H9 (cell line): ENCODE results near the gene PFDN1. TPM values are rescaled to one million over a fixed set of nuclear protein-coding genes. Genes with fewer than 3 reads are reported as not detected.

Experiments
- DNase-seq: peaks from one replicate; pipeline ENCODE4 v3.0.0-alpha.2; 2017
- H2AFZ ChIP-seq: one replicate; pipeline ENCODE4 v1.6.1; 2013; ENCODE audit warnings: mild to moderate bottlenecking, low read length, control low read depth, moderate library complexity
- H2AK5ac ChIP-seq: 2 replicates; pipeline ENCODE4 v1.6.1; 2013; ENCODE audit warnings: low read length, control low read depth, mixed read lengths; ENCODE audit not compliant: insufficient read length
- H2BK120ac ChIP-seq: one replicate; pipeline ENCODE4 v1.6.1; 2013; ENCODE audit warnings: low read depth, mild to moderate bottlenecking, low read length, control low read depth, inconsistent platforms; ENCODE audit not compliant: poor library complexity, severe bottlenecking
- H2BK12ac ChIP-seq: 2 replicates; pipeline ENCODE4 v1.6.1; 2013; ENCODE audit warnings: low read length, control low read depth, mixed read lengths, low read depth; ENCODE audit not compliant: insufficient read length
- H2BK15ac ChIP-seq: 2 replicates; pipeline ENCODE4 v1.6.1; 2013; ENCODE audit warnings: low read depth, low read length, control low read depth
- H2BK20ac ChIP-seq: one replicate; pipeline ENCODE4 v1.6.1; 2013; ENCODE audit warnings: low read depth, mild to moderate bottlenecking, low read length, control low read depth, inconsistent platforms; ENCODE audit not compliant: poor library complexity, severe bottlenecking
- H2BK5ac ChIP-seq: 2 replicates; pipeline ENCODE4 v1.6.1; 2013; ENCODE audit warnings: low read length, control low read depth, mixed read lengths; ENCODE audit not compliant: insufficient read length
- H3K14ac ChIP-seq: 2 replicates; pipeline ENCODE4 v1.6.1; 2013; ENCODE audit warnings: low read length, control low read depth; ENCODE audit not compliant: insufficient read depth
- H3K18ac ChIP-seq: 2 replicates; pipeline ENCODE4 v1.6.1; 2013; ENCODE audit warnings: low read depth, mild to moderate bottlenecking, mixed read lengths, low read length, control low read depth; ENCODE audit not compliant: insufficient read length
- H3K23ac ChIP-seq: 2 replicates; pipeline ENCODE4 v1.6.1; 2013; ENCODE audit warnings: low read length, control low read depth, mixed read lengths, low read depth; ENCODE audit not compliant: insufficient read length
- H3K23me2 ChIP-seq: 2 replicates; pipeline ENCODE4 v1.6.1; 2013; ENCODE audit warnings: low read depth, mild to moderate bottlenecking, mixed read lengths, low read length, control low read depth; ENCODE audit not compliant: insufficient read length, poor library complexity, severe bottlenecking
- H3K27ac ChIP-seq: 2 replicates; pipeline ENCODE4 v1.5.1; 2013; ENCODE audit warnings: low read length, control low read depth, mixed read lengths, low read depth; ENCODE audit not compliant: insufficient read length
- H3K27me3 ChIP-seq: 2 replicates; pipeline ENCODE4 v1.6.1; 2013; ENCODE audit warnings: low read length, control low read depth, inconsistent platforms; ENCODE audit not compliant: insufficient read depth
- H3K4ac ChIP-seq: 2 replicates; pipeline ENCODE4 v1.6.1; 2013; ENCODE audit warnings: low read depth, mild to moderate bottlenecking, control low read depth, inconsistent platforms, low read length, moderate library complexity
- H3K4me1 ChIP-seq: 2 replicates; pipeline ENCODE4 v1.6.1; 2013; ENCODE audit warnings: low read length, control low read depth, inconsistent platforms; ENCODE audit not compliant: insufficient read depth
- H3K4me2 ChIP-seq: 2 replicates; pipeline ENCODE4 v1.6.1; 2013; ENCODE audit warnings: low read length, control low read depth, mixed read lengths; ENCODE audit not compliant: insufficient read length, insufficient read depth
- H3K56ac ChIP-seq: 2 replicates; pipeline ENCODE4 v1.6.1; 2013; ENCODE audit warnings: low read depth, mild to moderate bottlenecking, mixed read lengths, low read length, control low read depth; ENCODE audit not compliant: insufficient read length
- H3K79me1 ChIP-seq: 2 replicates; pipeline ENCODE4 v1.6.1; 2013; ENCODE audit warnings: low read depth, mild to moderate bottlenecking, moderate library complexity, low read length, control low read depth, inconsistent platforms; ENCODE audit not compliant: insufficient read depth, poor library complexity, severe bottlenecking
- H3K79me2 ChIP-seq: 2 replicates; pipeline ENCODE4 v1.6.1; 2013; ENCODE audit warnings: low read length, control low read depth, inconsistent platforms; ENCODE audit not compliant: insufficient read depth
- H3K9ac ChIP-seq: 2 replicates; pipeline ENCODE4 v1.6.1; 2013; ENCODE audit warnings: low read length, control low read depth, mixed read lengths; ENCODE audit not compliant: insufficient read length; ENCODE audit errors: extremely low read depth
- H3K9me3 ChIP-seq: one replicate; pipeline ENCODE4 v1.6.1; 2013; ENCODE audit warnings: low read depth, low read length, inconsistent platforms; ENCODE audit not compliant: control insufficient read depth
- H3T11ph ChIP-seq: one replicate; pipeline ENCODE4 v1.6.1; 2013; ENCODE audit warnings: mild to moderate bottlenecking, low read length, control low read depth, inconsistent platforms
- H4K20me1 ChIP-seq: one replicate; pipeline ENCODE4 v1.6.1; 2013; ENCODE audit not compliant: control insufficient read depth, insufficient read length, insufficient read depth
- H4K5ac ChIP-seq: 2 replicates; pipeline ENCODE4 v1.6.1; 2013; ENCODE audit warnings: low read depth, mild to moderate bottlenecking, mixed read lengths, low read length, control low read depth; ENCODE audit not compliant: insufficient read length
- H4K8ac ChIP-seq: replicated peaks from 2 replicates; pipeline ENCODE4 v1.6.1; 2013; ENCODE audit warnings: low read length, control low read depth, mixed read lengths, low read depth; ENCODE audit not compliant: insufficient read length
- H4K91ac ChIP-seq: 2 replicates; pipeline ENCODE4 v1.6.1; 2013; ENCODE audit warnings: low read depth, mild to moderate bottlenecking, moderate library complexity, mixed read lengths, low read length, control low read depth; ENCODE audit not compliant: insufficient read length
- H3K27ac Mint-ChIP-seq, 3 experiments: 2 replicates in 2 of 3; 3 replicates in 1 of 3; pipeline ENCODE4 v1.8.0; 2020 to 2021; ENCODE audit warnings: mixed read lengths in 3 of 3, mild to moderate bottlenecking in 1 of 3, moderate library complexity in 1 of 3
- H3K27me3 Mint-ChIP-seq: 2 replicates; pipeline ENCODE4 v1.8.0; 2021; ENCODE audit warnings: low read depth, mild to moderate bottlenecking, moderate library complexity, mixed read lengths
- H3K36me3 Mint-ChIP-seq, 3 experiments: 2 replicates in 2 of 3; 3 replicates in 1 of 3; pipeline ENCODE4 v1.8.0; 2020 to 2021; ENCODE audit warnings: low read depth in 3 of 3, mixed read lengths in 3 of 3; ENCODE audit not compliant: insufficient read depth in 1 of 3
- H3K4me1 Mint-ChIP-seq, 2 experiments: 2 replicates each; pipeline ENCODE4 v1.8.0; 2020; ENCODE audit warnings: mixed read lengths in 2 of 2
- H3K4me3 Mint-ChIP-seq, 2 experiments: 2 replicates in 1 of 2; 3 replicates in 1 of 2; pipeline ENCODE4 v1.8.0; 2020 to 2021; ENCODE audit warnings: mild to moderate bottlenecking in 2 of 2, mixed read lengths in 2 of 2, moderate library complexity in 1 of 2
- H3K9me3 Mint-ChIP-seq, 2 experiments: 2 replicates in 1 of 2; 3 replicates in 1 of 2; pipeline ENCODE4 v1.8.0; 2020; ENCODE audit warnings: mild to moderate bottlenecking in 2 of 2, mixed read lengths in 2 of 2, moderate library complexity in 1 of 2
- CTCF ChIP-seq: fragments of 200-600 bp; sonication (generic); conservative IDR thresholded peaks from 3 replicates; pipeline ENCODE4 v1.8.0; 2021; ENCODE audit warnings: antibody characterized with exemption, mild to moderate bottlenecking
- WGBS: extraction: QIAGEN DNeasy Blood & Tissue Kit; methylation state at CpG from one replicate; pipeline ENCODE4 v1.1.7; 2013; ENCODE audit warnings: missing lambda C conversion rate, low lambda C conversion rate, mixed read lengths; ENCODE audit not compliant: insufficient read length; ENCODE audit errors: extremely low coverage; 5-methylcytosine and 5-hydroxymethylcytosine counted together
- total RNA-seq: library from RNA; stranded (reverse); gene quantifications from 2 replicates; pipeline ENCODE4 v1.2.1, GENCODE V29; 2021

The PFDN1 gene
- total RNA-seq, 1 experiment from 2014 or later: 58.3 TPM

DNA sequence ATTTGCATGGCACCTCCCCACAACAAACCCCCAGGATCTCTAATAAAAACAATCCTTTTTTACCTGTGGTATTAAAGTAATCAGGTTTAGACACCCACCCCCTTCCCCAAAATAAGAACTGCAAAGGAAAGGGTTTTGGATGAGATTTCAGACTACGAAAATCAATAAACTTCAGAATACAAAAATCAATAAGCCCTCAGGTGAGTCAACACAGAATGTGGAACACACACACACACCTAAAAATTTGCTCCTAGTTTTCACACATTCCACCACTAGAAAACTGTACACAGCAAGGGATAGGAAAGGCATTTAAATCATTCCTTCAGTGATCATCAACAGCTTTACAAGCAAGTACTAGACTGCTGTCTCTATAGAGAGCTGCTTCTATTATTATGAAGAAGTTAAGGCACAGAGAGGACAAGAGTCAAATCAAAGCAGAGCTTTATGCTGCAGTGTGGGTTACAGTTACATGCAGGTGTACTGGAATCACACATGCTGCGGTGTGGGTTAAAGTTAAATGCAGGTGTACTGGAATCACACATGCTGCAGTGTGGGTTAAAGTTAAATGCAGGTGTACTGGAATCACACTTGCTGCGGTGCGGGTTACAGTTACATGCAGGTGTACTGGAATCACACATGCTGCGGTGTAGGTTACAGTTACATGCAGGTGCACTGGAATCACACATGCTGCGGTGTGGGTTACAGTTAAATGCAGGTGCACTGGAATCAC lies 36.3 kb downstream of the PFDN1 start:
- Histone ChIP-seq H2BK12ac (no peak overlapping the region), H2AFZ (no peak overlapping the region), H3K23ac (no peak overlapping the region), H2BK5ac (no peak overlapping the region), H3K9ac (no peak overlapping the region), H2AK5ac (no peak overlapping the region), H3K4ac (no peak overlapping the region), H2BK15ac (no peak overlapping the region), H3K18ac (no peak overlapping the region), H2BK20ac (no peak overlapping the region), H4K5ac (peak overlapping the region; percentile 72), H3K23me2 (no peaks in the 10 kb centered on the region), H3K14ac (no peak overlapping the region), H4K91ac (no peak overlapping the region), H3K4me1 (no peaks in the 10 kb centered on the region), H3K56ac (no peak overlapping the region), H3K79me1 (peaks cover 5% of the 10 kb centered on the region), H4K8ac (no peak overlapping the region), H3T11ph (no peak overlapping the region), H3K4me2 (no peak overlapping the region), H4K20me1 (no peaks in the 10 kb centered on the region), H3K79me2 (0 out of 2 replicates have a peak, but pooled peaks cover 2% of the 10 kb centered on the region), H2BK120ac (no peak overlapping the region), H3K27ac (no peak overlapping the region), H3K9me3 (no peaks in the 10 kb centered on the region), H3K27me3 (no peaks in the 10 kb centered on the region)
- no CpG with 5 or more reads among the region's 6 CpGs for WGBS
- no peak for TF ChIP-seq CTCF
- Mint-ChIP-seq H3K27me3 (no peaks in the 10 kb centered on the region), H3K36me3 (peaks cover 0 to 3% (median 3%) of the 10 kb centered on the region in 3 experiments; a peak in 1 of 7 replicates), H3K9me3 (no peaks in the 10 kb centered on the region), H3K4me1 (peaks cover 17 to 18% of the 10 kb centered on the region in 2 experiments), H3K4me3 (no peak overlapping the region), H3K27ac (no peak overlapping the region; a peak in 1 of 7 replicates)
- no peak for DNase-seq
